Fibroblast of lung (primary cell): ENCODE measurements around the gene RTN4RL2. TPM values are rescaled to one million over a fixed set of nuclear protein-coding genes. Genes with fewer than 3 reads are reported as not detected.

Experiments used
- DNase-seq, 2 donors: peaks; one replicate each; pipeline versions ENCODE4 v3.0.0 to v3.0.0-alpha.2; 2010; ENCODE audit warnings: low read depth in 2 of 2
- H2AFZ ChIP-seq: 2 replicates; pipeline ENCODE4 v1.5.1; 2012; ENCODE audit warnings: low read length, control low read depth, inconsistent platforms
- H3K27ac ChIP-seq: 2 replicates; pipeline ENCODE4 v1.5.1; 2011; ENCODE audit warnings: low read length, control low read depth; ENCODE audit not compliant: insufficient read depth
- H3K27me3 ChIP-seq: 2 replicates; pipeline ENCODE4 v1.5.1; 2011; ENCODE audit warnings: mild to moderate bottlenecking, low read length; ENCODE audit not compliant: control insufficient read depth, insufficient read depth
- H3K36me3 ChIP-seq: 2 replicates; pipeline ENCODE4 v1.5.1; 2011; ENCODE audit warnings: low read length; ENCODE audit not compliant: control insufficient read depth, insufficient read depth
- H3K4me1 ChIP-seq: 2 replicates; pipeline ENCODE4 v1.5.1; 2011; ENCODE audit warnings: low read length; ENCODE audit not compliant: control insufficient read depth, insufficient read depth; ENCODE audit errors: extremely low read depth
- H3K4me2 ChIP-seq: 2 replicates; pipeline ENCODE4 v1.5.1; 2011; ENCODE audit warnings: low read length, control low read depth; ENCODE audit not compliant: insufficient read depth; ENCODE audit errors: extremely low read depth
- H3K4me3 ChIP-seq, 4 experiments: fragments of 200-600 bp in 1 of 4; sonication (generic) in 1 of 4; replicated peaks in 1 of 4; 2 replicates each; pipeline ENCODE4 v1.5.1; 2011 to 2016; ENCODE audit warnings: low read length in 4 of 4, low read depth in 3 of 4, mild to moderate bottlenecking in 3 of 4, control low read depth in 2 of 4, inconsistent platforms in 1 of 4, mixed read lengths in 1 of 4; ENCODE audit not compliant: insufficient read depth in 1 of 4; ENCODE audit errors: control extremely low read depth in 1 of 4
- H3K79me2 ChIP-seq: 2 replicates; pipeline ENCODE4 v1.5.1; 2012; ENCODE audit warnings: mild to moderate bottlenecking, low read length, inconsistent platforms; ENCODE audit not compliant: control insufficient read depth, insufficient read depth
- H3K9ac ChIP-seq: 2 replicates; pipeline ENCODE4 v1.5.1; 2011; ENCODE audit warnings: mild to moderate bottlenecking, low read length, control low read depth; ENCODE audit not compliant: insufficient read depth
- H3K9me3 ChIP-seq: 2 replicates; pipeline ENCODE4 v1.5.1; 2012; ENCODE audit warnings: low read depth, low read length; ENCODE audit not compliant: control insufficient read depth, insufficient read depth
- H4K20me1 ChIP-seq: 2 replicates; pipeline ENCODE4 v1.5.1; 2011; ENCODE audit warnings: low read length; ENCODE audit not compliant: control insufficient read depth, insufficient read depth; ENCODE audit errors: extremely low read depth
- CTCF ChIP-seq, 2 donors: IDR thresholded peaks in 1 of 2; conservative IDR thresholded peaks in 1 of 2; 1 replicate in 1 of 2; 2 replicates in 1 of 2; pipeline ENCODE4 v1.5.1; 2011 to 2012; ENCODE audit warnings: low read length in 2 of 2, control low read depth in 1 of 2, inconsistent platforms in 1 of 2, low read depth in 1 of 2, mild to moderate bottlenecking in 1 of 2
- EZH2 ChIP-seq: IDR thresholded peaks from 2 replicates; pipeline ENCODE4 v1.5.1; 2012; ENCODE audit warnings: low read length, control low read depth, mild to moderate bottlenecking; ENCODE audit errors: missing control alignments
- polyA plus RNA-seq, 2 donors: library from polyadenylated mRNA; depleted of rRNA in 1 of 2; stranded (reverse) in 1 of 2; unstranded in 1 of 2; fragments of >200 nt; gene quantifications; 2 replicates each; pipeline ENCODE4 v1.2.1, GENCODE V29; 2011 to 2012; ENCODE audit warnings: missing spikeins in 1 of 2
- total RNA-seq: library from RNA; depleted of rRNA; stranded (reverse); fragments of >200 nt; gene quantifications from 2 replicates; pipeline ENCODE4 v1.2.1, GENCODE V29; 2014

Gene RTN4RL2
- total and polyA plus RNA-seq, 2 donors (not counting 1 experiment from before 2014, with no cell fraction given): 0.17 to 0.27 TPM

DNA sequence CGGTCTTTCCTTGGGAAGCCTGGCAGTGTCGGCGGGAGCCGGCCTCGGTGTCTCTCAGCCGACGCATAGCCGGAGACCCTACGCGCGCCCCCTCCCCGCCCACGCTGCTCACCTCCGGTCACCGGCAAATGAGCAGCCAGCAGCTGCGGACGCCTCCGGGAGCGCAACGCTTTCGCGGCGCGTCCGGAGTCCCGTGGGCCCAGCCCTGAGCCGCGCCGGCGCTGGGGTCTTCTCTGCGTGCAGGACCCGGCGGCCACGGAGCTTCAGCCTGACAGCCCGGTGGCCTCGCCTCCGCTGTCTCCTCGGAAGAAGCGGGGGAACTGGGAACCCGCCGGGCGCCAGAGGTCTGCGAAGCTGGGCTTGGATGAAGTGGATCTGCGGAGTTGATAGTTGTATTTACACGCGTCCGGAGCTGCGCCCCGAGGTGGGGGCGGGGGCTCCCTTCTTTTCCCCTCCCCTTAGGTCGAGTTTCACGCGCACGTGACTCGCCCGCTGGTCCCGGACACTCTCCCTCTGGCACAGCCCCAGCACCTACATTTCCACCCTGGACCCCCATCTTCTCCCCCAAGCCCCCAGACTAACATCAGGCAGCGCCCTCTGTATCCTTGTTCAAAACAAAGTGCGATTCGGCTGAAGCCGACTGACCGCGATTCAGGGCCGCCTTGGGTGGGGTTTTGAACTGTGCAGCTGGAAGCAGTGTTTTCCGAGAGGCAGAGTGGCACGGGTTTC, 55.2 kb downstream of the RTN4RL2 start, which contains the start of gene SLC43A1:
Gene SLC43A1 (minus strand): TSS at position 371 of the 729 bp plus-strand sequence. CDS start 1,591 bp downstream, outside the sequence.
- peak; percentile 58 to 72 for DNase-seq
- Histone ChIP-seq H3K9ac (peak within 1 kb of the TSS; percentile 69), H3K4me2 (peak within 1 kb of the TSS; percentile 91), H3K9me3 (no peaks in the 10 kb centered on the region), H2AFZ (peak within 1 kb of the TSS; percentile 87), H3K4me1 (peaks cover 3% of the 10 kb centered on the region), H4K20me1 (no peaks in the 10 kb centered on the region), H3K36me3 (peaks cover 3% of the 10 kb centered on the region), H3K27ac (peak within 1 kb of the TSS; percentile 50), H3K79me2 (no peaks in the 10 kb centered on the region), H3K27me3 (no peaks in the 10 kb centered on the region), H3K4me3 (peak within 1 kb of the TSS; percentile 80 to 92 (median 88))
- TF ChIP-seq CTCF (conservative IDR thresholded peaks at IDR 0.05 in 1 of 2, IDR thresholded peaks at IDR 0.05 in 1 of 2; ENCODE audit: low read depth in 1 of 2, low read length in 2 of 2) (peak in 1 of 2 donors; percentile 9), EZH2 (no peak)

DNA sequence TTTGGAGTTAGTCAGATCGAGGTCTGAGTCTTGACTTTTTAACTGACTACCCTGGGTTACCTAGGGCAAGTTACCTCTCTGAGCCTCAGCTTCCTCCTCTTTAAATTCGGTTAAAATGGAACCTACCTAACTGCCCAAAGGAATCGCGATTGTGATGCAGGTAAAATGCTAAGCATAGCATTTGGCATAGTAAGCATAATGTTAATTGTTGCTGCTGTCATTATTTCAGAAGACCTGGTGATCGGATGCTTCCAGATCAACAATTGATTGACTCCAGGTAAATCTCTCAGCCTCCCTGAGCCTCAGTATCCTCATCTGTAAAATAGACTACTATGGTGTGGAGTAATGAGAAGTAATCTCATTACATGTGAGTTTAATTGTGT, 55.7 kb downstream of the RTN4RL2 start:
- peak overlapping the region; percentile 87 for H2AFZ ChIP-seq
- no peaks in the 10 kb centered on the region for H3K79me2 ChIP-seq
- no peak for DNase-seq
- peaks cover 3% of the 10 kb centered on the region for H3K4me1 ChIP-seq
- peak overlapping the region; percentile 69 for H3K9ac ChIP-seq
- peaks cover 3% of the 10 kb centered on the region for H3K36me3 ChIP-seq
- no peaks in the 10 kb centered on the region for H3K9me3 ChIP-seq
- H4K20me1 ChIP-seq: no peaks in the 10 kb centered on the region
- no peaks in the 10 kb centered on the region for H3K27me3 ChIP-seq
- TF ChIP-seq CTCF (conservative IDR thresholded peaks at IDR 0.05 in 1 of 2, IDR thresholded peaks at IDR 0.05 in 1 of 2; ENCODE audit: low read depth in 1 of 2, low read length in 2 of 2): no peak
- no peak for TF ChIP-seq EZH2
- peak overlapping the region; percentile 50 for H3K27ac ChIP-seq
- peak overlapping the region; percentile 91 for H3K4me2 ChIP-seq
- peak overlapping the region; percentile 80 to 92 (median 88) for H3K4me3 ChIP-seq

GRCh38 chr11:57521116-57521515, 60.8 kb downstream of the RTN4RL2 start:
- Histone ChIP-seq H3K9ac (no peak overlapping the region), H3K4me2 (no peak overlapping the region), H3K27me3 (no peaks in the 10 kb centered on the region), H3K4me3 (no peak overlapping the region), H3K9me3 (no peaks in the 10 kb centered on the region), H2AFZ (no peak overlapping the region), H3K4me1 (peaks cover under 1% of the 10 kb centered on the region), H4K20me1 (no peaks in the 10 kb centered on the region), H3K36me3 (no peaks in the 10 kb centered on the region), H3K79me2 (no peaks in the 10 kb centered on the region), H3K27ac (no peak overlapping the region)
- no peak for DNase-seq
- no peak for TF ChIP-seq CTCF (conservative IDR thresholded peaks at IDR 0.05 in 1 of 2, IDR thresholded peaks at IDR 0.05 in 1 of 2; ENCODE audit: low read depth in 1 of 2, low read length in 2 of 2)
- TF ChIP-seq EZH2: no peak
